ACC112 (cell line): ENCODE data around the gene ST13.
A peak's percentile ranks its signal among the peaks of the same experiment; 100 is the strongest.

Experiments used
- H2AFZ ChIP-seq: fragments of 200-600 bp; sonication (generic); one replicate; pipeline ENCODE4 v1.6.0; 2017; ENCODE audit warnings: antibody characterized with exemption, low read length; ENCODE audit not compliant: unreplicated experiment
- H3K27ac ChIP-seq: fragments of 200-600 bp; sonication (generic); 2 replicates; pipeline ENCODE4 v1.5.1; 2014; ENCODE audit warnings: low read depth, mild to moderate bottlenecking, antibody characterized with exemption, low read length, moderate library complexity
- H3K27me3 ChIP-seq: fragments of 200-600 bp; sonication (generic); 2 replicates; pipeline ENCODE4 v1.6.1; 2014; ENCODE audit warnings: mild to moderate bottlenecking, antibody characterized with exemption, low read length, moderate library complexity, mixed read lengths; ENCODE audit not compliant: insufficient read depth
- H3K36me3 ChIP-seq: fragments of 200-600 bp; sonication (generic); 2 replicates; pipeline ENCODE4 v1.6.1; 2016; ENCODE audit warnings: mild to moderate bottlenecking, antibody characterized with exemption, low read length, moderate library complexity, mixed read lengths; ENCODE audit not compliant: insufficient read depth
- H3K4me1 ChIP-seq: fragments of 200-600 bp; sonication (generic); one replicate; pipeline ENCODE4 v1.6.1; 2016; ENCODE audit warnings: low read length, mixed read lengths; ENCODE audit not compliant: insufficient read depth, unreplicated experiment, control insufficient read depth
- H3K4me3 ChIP-seq: fragments of 200-600 bp; sonication (generic); 2 replicates; pipeline ENCODE4 v1.5.1; 2014; ENCODE audit warnings: mild to moderate bottlenecking, low read depth, low read length
- H3K79me2 ChIP-seq: fragments of 200-600 bp; sonication (generic); one replicate; pipeline ENCODE4 v1.6.0; 2016; ENCODE audit warnings: low read length; ENCODE audit not compliant: control insufficient read depth, unreplicated experiment, insufficient read depth

The ST13 gene

DNA sequence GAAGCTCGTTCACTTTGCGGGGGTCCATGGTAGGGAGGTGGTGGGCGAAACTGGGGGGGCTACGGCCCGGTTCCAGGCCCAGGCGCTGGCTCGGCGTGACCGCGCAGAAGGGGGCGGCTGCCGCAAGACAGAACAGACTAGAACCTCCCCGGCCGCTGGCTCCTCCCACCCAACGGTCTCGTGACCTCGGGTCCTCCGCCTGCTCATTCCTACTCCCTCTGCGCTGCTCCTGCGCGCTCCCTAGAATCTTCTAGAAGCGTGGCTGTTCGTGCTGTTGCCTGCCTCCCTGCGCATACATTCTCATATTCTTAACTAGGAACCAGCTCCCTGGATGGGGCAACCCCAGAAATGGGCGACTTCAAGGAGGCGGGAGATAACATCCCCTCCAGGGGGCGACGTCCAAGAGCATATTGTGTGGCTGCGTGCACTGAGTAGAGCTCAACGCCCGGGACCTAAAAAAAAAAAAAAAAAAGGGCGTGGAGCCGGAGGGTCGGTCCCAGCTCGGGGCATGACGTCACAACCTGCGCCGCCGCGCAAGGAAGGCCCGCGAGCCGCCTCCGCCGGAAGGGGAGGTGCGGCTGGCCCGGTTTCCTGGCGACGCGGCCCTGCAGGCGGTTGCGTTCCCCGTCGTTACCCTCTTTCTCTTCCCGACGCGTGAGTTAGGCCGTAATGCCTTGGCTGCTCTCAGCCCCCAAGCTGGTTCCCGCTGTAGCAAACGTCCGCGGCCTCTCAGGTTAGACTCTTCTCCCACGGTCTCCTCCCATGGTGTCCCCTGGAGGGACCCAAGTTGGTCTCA lies at the start of gene ST13, which contains the start of gene XPNPEP3:
TSS of gene ST13 (minus strand) at position 127 of the 796 bp plus-strand sequence. CDS start at position 28, 99 bp downstream.
TSS of gene XPNPEP3 (plus strand) at position 636 of the 796 bp plus-strand sequence. CDS start at position 670, 34 bp downstream.
- Histone ChIP-seq H3K4me1 (peaks cover 21% of the 10 kb centered on the region), H3K79me2 (peaks cover 88% of the 10 kb centered on the region), H3K36me3 (0 out of 2 replicates have a peak, but pooled peaks cover 3% of the 10 kb centered on the region), H3K4me3 (peak within 1 kb of the TSS; percentile 90), H3K27me3 (no peaks in the 10 kb centered on the region), H3K27ac (peak within 1 kb of the TSS; percentile 97), H2AFZ (peak within 1 kb of the TSS; percentile 65)

DNA sequence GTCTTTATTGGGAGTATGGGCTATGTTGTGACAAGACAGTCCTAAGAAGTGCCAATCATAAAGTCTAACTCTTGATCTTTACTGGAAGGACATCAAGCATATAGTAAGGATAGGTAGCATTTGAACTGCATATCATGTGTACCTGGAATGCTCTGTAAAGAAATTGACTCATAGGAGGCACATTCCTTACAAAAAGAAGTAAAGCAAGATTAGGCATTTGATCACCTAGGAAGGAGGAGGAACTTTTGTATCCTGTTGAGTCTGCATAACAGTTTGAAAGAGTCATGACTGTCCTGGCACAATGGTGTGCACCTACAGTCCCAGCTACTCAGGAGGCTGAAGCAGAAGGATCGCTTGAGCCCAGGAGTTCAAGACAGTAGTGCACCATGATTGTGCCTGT lies 47.7 kb upstream of the ST13 start:
- no peaks in the 10 kb centered on the region for H3K79me2 ChIP-seq
- no peak overlapping the region for H3K4me3 ChIP-seq
- H2AFZ ChIP-seq: no peak overlapping the region
- no peaks in the 10 kb centered on the region for H3K36me3 ChIP-seq
- H3K27ac ChIP-seq: no peak overlapping the region
- H3K4me1 ChIP-seq: no peaks in the 10 kb centered on the region
- no peaks in the 10 kb centered on the region for H3K27me3 ChIP-seq

DNA sequence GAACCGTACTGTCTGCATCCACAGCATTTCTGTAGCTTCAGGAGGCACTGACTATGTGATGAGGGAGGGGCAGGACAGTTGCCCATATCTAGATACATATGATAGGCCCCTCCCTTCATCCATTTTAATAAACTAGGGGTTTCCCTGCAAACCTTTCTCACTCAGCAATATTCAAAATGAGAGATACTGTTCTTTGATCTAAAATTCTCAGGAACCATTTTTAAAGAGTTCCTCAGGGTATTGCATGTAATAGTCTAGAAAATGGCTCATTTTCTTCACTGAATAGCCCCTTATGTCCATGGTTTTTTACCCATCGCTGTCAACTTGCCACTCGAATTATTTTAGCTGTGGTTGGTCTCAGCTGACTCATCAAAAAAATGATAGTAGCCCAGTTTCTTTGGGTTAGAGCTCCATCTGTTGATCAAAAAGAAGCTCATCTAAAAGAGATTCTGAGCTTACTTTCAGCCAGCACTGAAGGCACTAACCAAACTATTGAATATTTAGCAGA lies 42.5 kb upstream of the ST13 start:
- no peaks in the 10 kb centered on the region for H3K36me3 ChIP-seq
- no peaks in the 10 kb centered on the region for H3K79me2 ChIP-seq
- no peak overlapping the region for H3K4me3 ChIP-seq
- peaks cover 4% of the 10 kb centered on the region for H3K4me1 ChIP-seq
- no peak overlapping the region for H3K27ac ChIP-seq
- no peak overlapping the region for H2AFZ ChIP-seq
- no peaks in the 10 kb centered on the region for H3K27me3 ChIP-seq

DNA sequence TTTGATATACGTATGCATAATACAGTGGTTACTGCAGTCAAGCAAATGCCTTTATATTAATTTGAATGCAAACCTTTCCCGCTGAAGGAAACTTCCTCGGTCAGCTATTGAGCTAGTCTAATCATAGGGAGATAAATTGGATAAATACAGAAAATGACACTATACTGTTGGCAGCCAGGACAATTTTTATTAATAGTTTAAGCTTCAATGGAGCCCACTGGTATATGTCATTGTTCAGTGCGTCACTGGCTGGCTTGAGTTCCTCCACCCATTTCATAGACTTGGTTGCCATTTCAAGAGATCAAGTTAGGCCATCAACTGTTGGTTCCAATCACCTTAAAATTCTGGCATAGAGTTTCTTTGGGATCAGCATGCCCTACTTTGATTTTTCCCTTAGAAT lies 38.0 kb upstream of the ST13 start:
- H3K4me1 ChIP-seq: peaks cover 4% of the 10 kb centered on the region
- H3K79me2 ChIP-seq: no peaks in the 10 kb centered on the region
- no peaks in the 10 kb centered on the region for H3K27me3 ChIP-seq
- no peaks in the 10 kb centered on the region for H3K36me3 ChIP-seq
- H2AFZ ChIP-seq: no peak overlapping the region
- no peak overlapping the region for H3K4me3 ChIP-seq
- H3K27ac ChIP-seq: no peak overlapping the region

DNA sequence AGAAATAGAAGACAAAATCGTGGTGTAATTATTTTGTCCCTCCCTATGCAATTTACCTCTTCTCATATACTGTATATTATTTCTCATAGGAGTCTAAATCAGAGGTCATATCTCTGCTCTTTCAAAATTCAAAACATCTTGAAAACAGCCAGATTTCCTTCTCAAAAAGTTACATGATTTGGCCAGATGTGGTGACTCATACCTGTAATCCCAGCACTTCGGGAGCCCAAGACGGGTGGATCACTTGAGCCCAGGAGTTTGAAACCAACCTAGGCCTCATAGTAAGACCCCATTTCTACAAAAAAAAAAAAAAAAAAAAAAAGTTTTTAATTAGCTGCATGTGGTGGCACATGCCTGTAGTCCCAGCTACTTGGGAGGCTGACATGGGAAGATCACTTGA lies 34.4 kb upstream of the ST13 start:
- Histone ChIP-seq H3K27ac (no peak overlapping the region), H3K4me3 (no peak overlapping the region), H3K79me2 (no peaks in the 10 kb centered on the region), H2AFZ (no peak overlapping the region), H3K36me3 (no peaks in the 10 kb centered on the region), H3K27me3 (no peaks in the 10 kb centered on the region), H3K4me1 (no peaks in the 10 kb centered on the region)

DNA sequence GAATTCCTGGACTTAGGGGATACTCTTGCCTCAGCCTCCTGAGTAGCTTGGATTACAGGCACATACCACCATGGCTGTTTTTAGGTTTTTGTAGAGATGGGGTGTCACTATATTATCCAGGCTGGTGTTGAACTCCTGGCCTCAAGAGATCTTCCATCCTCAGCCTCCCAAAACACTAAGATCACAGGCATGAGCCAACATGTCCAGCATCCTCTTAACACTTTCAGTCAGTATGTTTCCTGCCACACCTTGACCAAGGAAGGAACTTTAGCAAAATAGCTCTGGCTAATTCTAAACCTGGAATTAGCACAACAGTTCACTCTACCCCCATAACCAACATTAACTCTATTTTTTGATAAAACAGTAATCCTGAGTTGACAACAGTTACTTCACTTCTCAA lies 32.7 kb upstream of the ST13 start:
- Histone ChIP-seq H2AFZ (no peak overlapping the region), H3K36me3 (no peaks in the 10 kb centered on the region)

DNA sequence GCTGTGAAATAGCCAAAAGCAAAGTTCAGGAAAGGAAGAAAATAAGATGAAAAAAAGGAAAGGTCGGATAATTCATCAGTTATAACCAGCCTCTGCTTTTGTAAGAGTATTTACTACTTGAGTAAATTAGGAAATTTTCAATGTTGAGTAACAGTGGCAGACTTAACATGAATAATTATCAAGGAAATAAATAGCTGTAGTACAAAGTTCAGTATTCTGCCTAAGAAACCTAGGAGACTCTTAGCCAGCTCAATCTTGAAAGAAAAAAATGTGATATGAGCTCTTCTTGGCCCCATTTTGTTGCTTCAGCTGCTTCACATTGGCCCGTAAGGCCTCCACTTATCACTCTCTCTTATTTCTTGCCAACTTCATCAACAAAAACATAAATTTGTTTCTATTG lies 22.5 kb upstream of the ST13 start:
- no peak overlapping the region for H2AFZ ChIP-seq
- no peak overlapping the region for H3K27ac ChIP-seq
- H3K27me3 ChIP-seq: no peaks in the 10 kb centered on the region
- H3K4me1 ChIP-seq: no peaks in the 10 kb centered on the region
- no peak overlapping the region for H3K4me3 ChIP-seq
- no peaks in the 10 kb centered on the region for H3K79me2 ChIP-seq
- H3K36me3 ChIP-seq: no peaks in the 10 kb centered on the region; the same call in 1 of the 2 replicates

More for the DNA sequence above, 32.7 kb upstream of the ST13 start:
- H3K4me3 ChIP-seq: no peak overlapping the region
- H3K4me1 ChIP-seq: no peaks in the 10 kb centered on the region
- H3K27me3 ChIP-seq: no peaks in the 10 kb centered on the region
- H3K79me2 ChIP-seq: no peaks in the 10 kb centered on the region
- H3K27ac ChIP-seq: no peak overlapping the region

DNA sequence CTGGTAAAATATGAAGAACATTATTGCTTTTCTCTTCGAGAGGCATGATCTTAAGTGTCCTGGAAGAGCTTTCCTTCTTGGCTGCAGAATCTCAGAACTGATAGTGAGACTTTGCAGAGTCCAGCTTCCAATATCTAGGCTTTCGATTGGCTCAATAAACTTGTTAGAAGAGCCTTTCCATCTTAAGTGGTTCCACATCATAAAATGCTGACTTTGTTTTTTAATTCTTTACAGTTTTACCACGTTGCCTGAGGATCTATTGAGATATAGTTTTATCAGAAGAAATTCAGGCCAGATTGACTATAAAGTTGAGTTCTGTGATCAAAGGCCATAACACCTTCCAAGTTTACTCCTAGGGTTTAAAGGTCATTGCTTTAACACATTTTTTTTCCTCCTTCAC lies 21.0 kb upstream of the ST13 start:
- Histone ChIP-seq H3K4me3 (no peak overlapping the region), H3K27me3 (no peaks in the 10 kb centered on the region), H3K4me1 (no peaks in the 10 kb centered on the region), H2AFZ (no peak overlapping the region), H3K79me2 (no peaks in the 10 kb centered on the region), H3K36me3 (no peaks in the 10 kb centered on the region; the same call in 1 of the 2 replicates), H3K27ac (no peak overlapping the region)

DNA sequence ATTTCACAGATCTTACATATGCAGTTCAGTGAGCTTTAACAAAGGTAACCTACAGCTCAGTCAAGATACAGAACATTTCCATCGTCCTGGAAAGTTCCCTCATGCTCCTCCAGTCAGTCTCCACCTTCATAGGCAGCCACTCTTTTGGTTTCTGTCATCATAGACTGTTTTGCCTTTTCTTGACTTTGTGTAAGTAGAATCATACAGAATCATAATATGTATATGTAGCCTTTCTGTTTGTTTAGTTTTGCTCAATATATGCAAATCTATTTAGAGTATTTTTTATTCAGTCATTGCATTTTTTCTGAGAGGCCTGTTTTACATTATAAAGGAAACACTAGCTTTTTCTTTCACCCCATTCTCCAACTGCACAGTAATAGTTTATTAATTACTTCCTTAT lies 20.5 kb upstream of the ST13 start:
- Histone ChIP-seq H3K79me2 (no peaks in the 10 kb centered on the region), H3K27ac (no peak overlapping the region), H3K4me1 (no peaks in the 10 kb centered on the region), H3K4me3 (no peak overlapping the region), H3K36me3 (no peaks in the 10 kb centered on the region; the same call in 1 of the 2 replicates), H3K27me3 (no peaks in the 10 kb centered on the region), H2AFZ (no peak overlapping the region)

DNA sequence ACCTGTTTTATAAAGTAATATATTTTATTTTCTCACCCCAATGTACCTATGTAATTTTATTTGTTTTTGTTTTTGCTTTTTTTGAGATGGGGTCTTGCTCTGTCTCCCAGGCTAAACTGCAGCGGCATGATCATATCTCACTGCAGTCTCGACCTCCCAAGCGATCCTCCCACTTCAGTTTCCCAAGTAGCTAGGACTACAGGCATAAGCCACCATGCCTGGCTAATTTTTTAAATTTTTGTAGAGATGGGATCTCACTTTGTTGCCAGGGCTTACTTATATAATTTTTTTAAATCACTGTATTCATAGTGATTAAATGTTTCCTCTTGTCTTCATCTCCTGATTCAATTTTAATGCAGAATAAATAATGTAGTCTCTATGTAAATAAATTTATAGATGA lies 18.7 kb upstream of the ST13 start:
- Histone ChIP-seq H3K27me3 (no peaks in the 10 kb centered on the region), H3K27ac (no peak overlapping the region), H3K4me1 (no peaks in the 10 kb centered on the region), H3K79me2 (no peaks in the 10 kb centered on the region), H3K36me3 (0 out of 2 replicates have a peak, but pooled peaks cover 3% of the 10 kb centered on the region), H3K4me3 (no peak overlapping the region), H2AFZ (no peak overlapping the region)

DNA sequence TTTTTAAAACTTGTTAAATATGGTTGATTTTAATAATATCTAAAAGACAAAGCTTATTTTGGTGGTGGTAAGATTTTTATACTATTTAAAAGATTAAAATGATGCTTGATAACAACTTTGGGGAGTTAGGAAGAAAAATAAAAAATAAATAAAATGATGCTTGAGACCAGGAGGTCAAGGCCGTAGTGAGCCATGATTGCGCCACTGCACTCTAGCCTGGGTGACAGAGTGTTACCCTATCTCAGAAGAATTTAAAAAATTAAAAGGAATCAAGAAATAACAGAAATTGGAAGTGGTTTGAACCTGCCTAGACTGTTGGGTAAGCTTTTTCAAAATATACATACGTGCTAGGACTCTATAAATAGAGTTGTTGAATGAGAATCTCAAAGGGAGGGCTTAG lies 17.6 kb upstream of the ST13 start:
- Histone ChIP-seq H3K4me3 (no peak overlapping the region), H3K79me2 (no peaks in the 10 kb centered on the region)

More for the DNA sequence above, 17.6 kb upstream of the ST13 start:
- Histone ChIP-seq H3K4me1 (no peaks in the 10 kb centered on the region), H3K27ac (no peak overlapping the region), H3K27me3 (no peaks in the 10 kb centered on the region), H2AFZ (no peak overlapping the region), H3K36me3 (0 out of 2 replicates have a peak, but pooled peaks cover 6% of the 10 kb centered on the region)
